ENCODE data around the gene PPP1R12A. TPM values are rescaled to one million over a fixed set of nuclear protein-coding genes. Genes with fewer than 3 reads are reported as not detected.

Gene PPP1R12A
- total and polyA plus RNA-seq, 2 of the 4 experiments (the other 2 are of a cell fraction) = 47.7 to 112 TPM

GRCh38 chr12:79827484-79827883 is 107.4 kb downstream of the PPP1R12A start:
- no peak overlapping the region for H3K4me2 ChIP-seq (ENCODE audit: low read depth, low read length)
- H4K91ac ChIP-seq (ENCODE audit: insufficient read depth, low read depth, low read length) = no peak overlapping the region
- peaks cover 4% of the 10 kb centered on the region for H3K36me3 ChIP-seq (ENCODE audit: control insufficient read depth, insufficient read depth, low read length)
- intact Hi-C loops (cut with micrococcal nuclease) = loop anchor here (10.0 kb wide), 1 partner anchor 107 kb away; the partner anchor contains the start of gene PPP1R12A
- DNase-seq = no peak
- dilution Hi-C loops (cut with HindIII; ENCODE audit: low sequenced_read_pairs, unreplicated experiment) = no loop called here
- H4K20me1 ChIP-seq (ENCODE audit: insufficient read depth, low read length) = peaks cover 2% of the 10 kb centered on the region; the same call in 1 of the 2 replicates
- H3K27me3 ChIP-seq (ENCODE audit: control insufficient read depth, insufficient read depth, low read length) = no peaks in the 10 kb centered on the region
- H3K18ac ChIP-seq (ENCODE audit: low read depth, low read length) = no peak overlapping the region
- no CpG with 5 or more reads among the region's 3 CpGs for WGBS, 2 experiments (ENCODE audit: extremely low coverage in 2 of 2, insufficient read length in 1 of 2)
- no peak overlapping the region for H4K8ac ChIP-seq (ENCODE audit: low read depth in 2 of 2, low read length in 2 of 2)
- no peak overlapping the region for H3K4me3 ChIP-seq (ENCODE audit: insufficient read depth, low read depth, low read length)
- H4K5ac ChIP-seq (ENCODE audit: low read depth, low read length) = no peak overlapping the region
- H3K27ac ChIP-seq (ENCODE audit: insufficient read depth, low read length) = no peak overlapping the region
- H3K56ac ChIP-seq (ENCODE audit: extremely low read depth, insufficient read depth, low read length) = no peak overlapping the region
- peaks cover 13 to 29% of the 10 kb centered on the region in 2 experiments for H3K79me1 ChIP-seq (ENCODE audit: low read depth in 1 of 2, low read length in 2 of 2)
- H2AK9ac ChIP-seq (replicated peaks; ENCODE audit: low read depth, low read length, poor library complexity) = no peak overlapping the region
- H2BK15ac ChIP-seq (ENCODE audit: low read depth, low read length) = no peak overlapping the region
- no peaks in the 10 kb centered on the region for H3K9me3 ChIP-seq (ENCODE audit: control insufficient read depth, insufficient read depth, low read length)
- H3K9ac ChIP-seq (ENCODE audit: low read depth, low read length) = no peak overlapping the region
- H3K4ac ChIP-seq (ENCODE audit: low read depth, low read length) = no peak overlapping the region
- no peak for ATAC-seq (ENCODE audit: low read depth)
- no peak for TF ChIP-seq RFX5 (IDR thresholded peaks at IDR 0.05; ENCODE audit: low read depth, low read length)
- no peak for TF ChIP-seq CHD1 (IDR thresholded peaks at IDR 0.05; ENCODE audit: low read depth, low read length)
- TF ChIP-seq, protein P1, sequence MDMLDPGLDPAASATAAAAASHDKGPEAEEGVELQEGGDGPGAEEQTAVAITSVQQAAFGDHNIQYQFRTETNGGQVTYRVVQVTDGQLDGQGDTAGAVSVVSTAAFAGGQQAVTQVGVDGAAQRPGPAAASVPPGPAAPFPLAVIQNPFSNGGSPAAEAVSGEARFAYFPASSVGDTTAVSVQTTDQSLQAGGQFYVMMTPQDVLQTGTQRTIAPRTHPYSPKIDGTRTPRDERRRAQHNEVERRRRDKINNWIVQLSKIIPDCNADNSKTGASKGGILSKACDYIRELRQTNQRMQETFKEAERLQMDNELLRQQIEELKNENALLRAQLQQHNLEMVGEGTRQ (IDR thresholded peaks at IDR 0.05; ENCODE audit: low read depth, low read length) = no peak
- no peak for TF ChIP-seq POLR2A (IDR thresholded peaks at IDR 0.05; ENCODE audit: low read depth, low read length)
- TF ChIP-seq FOS (IDR thresholded peaks at IDR 0.05; ENCODE audit: low read depth, low read length) = no peak
- no peak for TF ChIP-seq RAD21 (IDR thresholded peaks at IDR 0.05; ENCODE audit: low read length)
- no peak for TF ChIP-seq CEBPB (IDR thresholded peaks at IDR 0.05; ENCODE audit: low read depth, low read length)
- no peak for TF ChIP-seq SMC3 (IDR thresholded peaks at IDR 0.05; ENCODE audit: low read depth, low read length)
- TF ChIP-seq, protein P2, sequence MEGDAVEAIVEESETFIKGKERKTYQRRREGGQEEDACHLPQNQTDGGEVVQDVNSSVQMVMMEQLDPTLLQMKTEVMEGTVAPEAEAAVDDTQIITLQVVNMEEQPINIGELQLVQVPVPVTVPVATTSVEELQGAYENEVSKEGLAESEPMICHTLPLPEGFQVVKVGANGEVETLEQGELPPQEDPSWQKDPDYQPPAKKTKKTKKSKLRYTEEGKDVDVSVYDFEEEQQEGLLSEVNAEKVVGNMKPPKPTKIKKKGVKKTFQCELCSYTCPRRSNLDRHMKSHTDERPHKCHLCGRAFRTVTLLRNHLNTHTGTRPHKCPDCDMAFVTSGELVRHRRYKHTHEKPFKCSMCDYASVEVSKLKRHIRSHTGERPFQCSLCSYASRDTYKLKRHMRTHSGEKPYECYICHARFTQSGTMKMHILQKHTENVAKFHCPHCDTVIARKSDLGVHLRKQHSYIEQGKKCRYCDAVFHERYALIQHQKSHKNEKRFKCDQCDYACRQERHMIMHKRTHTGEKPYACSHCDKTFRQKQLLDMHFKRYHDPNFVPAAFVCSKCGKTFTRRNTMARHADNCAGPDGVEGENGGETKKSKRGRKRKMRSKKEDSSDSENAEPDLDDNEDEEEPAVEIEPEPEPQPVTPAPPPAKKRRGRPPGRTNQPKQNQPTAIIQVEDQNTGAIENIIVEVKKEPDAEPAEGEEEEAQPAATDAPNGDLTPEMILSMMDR (conservative IDR thresholded peaks at IDR 0.05; ENCODE audit: low read depth, low read length) = no peak
- TF ChIP-seq, protein P3, sequence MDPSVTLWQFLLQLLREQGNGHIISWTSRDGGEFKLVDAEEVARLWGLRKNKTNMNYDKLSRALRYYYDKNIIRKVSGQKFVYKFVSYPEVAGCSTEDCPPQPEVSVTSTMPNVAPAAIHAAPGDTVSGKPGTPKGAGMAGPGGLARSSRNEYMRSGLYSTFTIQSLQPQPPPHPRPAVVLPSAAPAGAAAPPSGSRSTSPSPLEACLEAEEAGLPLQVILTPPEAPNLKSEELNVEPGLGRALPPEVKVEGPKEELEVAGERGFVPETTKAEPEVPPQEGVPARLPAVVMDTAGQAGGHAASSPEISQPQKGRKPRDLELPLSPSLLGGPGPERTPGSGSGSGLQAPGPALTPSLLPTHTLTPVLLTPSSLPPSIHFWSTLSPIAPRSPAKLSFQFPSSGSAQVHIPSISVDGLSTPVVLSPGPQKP (IDR thresholded peaks at IDR 0.05; ENCODE audit: borderline replicate concordance, low read depth, low read length) = no peak
- no peaks in the 10 kb centered on the region for H3K4me1 ChIP-seq (ENCODE audit: control insufficient read depth, insufficient read depth, low read length)
- no peak overlapping the region for H2AFZ ChIP-seq (replicated peaks; ENCODE audit: low read length, poor library complexity)
- no TSS peak for BruUV-seq (replicated peaks)
- POLR2A ChIA-PET (ENCODE audit: unreplicated experiment) = no interaction called here
- CTCF ChIA-PET = no interaction called here
- H3K9me1 ChIP-seq (ENCODE audit: insufficient read depth, low read length) = 0 out of 2 replicates have a peak, but pooled peaks cover 2% of the 10 kb centered on the region
- no peak overlapping the region for H2BK120ac ChIP-seq (ENCODE audit: low read depth, low read length)
- no peak overlapping the region for H3K23ac ChIP-seq (ENCODE audit: low read depth, low read length)
- H2BK5ac ChIP-seq (ENCODE audit: low read depth, low read length, poor library complexity, severe bottlenecking) = no peak overlapping the region
- no peak overlapping the region for H2AK5ac ChIP-seq (ENCODE audit: low read depth, low read length)
- in situ Hi-C loops (cut with MboI; ENCODE audit: low sequenced_read_pairs) = no loop called here
- H2BK20ac ChIP-seq (ENCODE audit: low read depth, low read length) = no peak overlapping the region
- no peak overlapping the region for H3K14ac ChIP-seq (replicated peaks; ENCODE audit: low read depth, low read length)
